ENCODE data around the gene CAPN1.
"Not testable (repeated sequence)": the region's sequence is repeated elsewhere in the genome, so short reads cannot be mapped to it uniquely, and the experiment has no call there.

The CAPN1 gene

DNA sequence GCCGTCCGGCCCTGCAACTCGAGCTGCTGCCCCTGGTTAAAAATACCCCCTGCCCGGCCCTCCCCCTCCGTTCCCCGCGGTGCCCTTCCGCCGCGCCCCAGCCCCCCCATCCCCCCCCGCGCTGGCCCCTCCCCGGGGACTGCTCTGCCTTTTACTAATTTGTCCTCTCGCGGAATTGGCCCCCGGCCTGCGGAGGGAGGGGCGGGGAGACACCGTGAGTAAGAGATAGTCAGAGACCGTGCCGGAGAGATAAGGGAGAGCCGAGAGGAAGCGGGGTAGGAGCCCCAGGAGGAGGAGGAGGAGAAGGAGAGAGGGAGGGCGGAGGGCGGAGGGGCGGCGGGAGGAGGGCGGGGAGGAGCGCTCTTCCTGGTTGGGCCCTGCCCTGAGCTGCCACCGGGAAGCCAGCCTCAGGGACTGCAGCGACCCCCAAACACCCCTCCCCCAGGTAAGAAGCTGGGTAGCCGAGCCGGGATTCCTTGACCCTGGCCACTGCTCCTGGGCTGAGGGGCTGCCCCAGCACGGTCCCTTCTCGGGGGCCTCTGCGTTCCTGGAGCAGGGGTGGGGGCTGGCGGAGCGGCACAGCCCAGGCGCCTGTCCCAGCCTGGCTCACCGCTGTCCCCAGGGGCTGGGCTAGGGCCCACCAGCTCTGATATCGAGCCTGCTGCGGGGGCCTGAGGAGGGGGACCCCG, at the start of gene CAPN1:
Gene CAPN1 (plus strand): TSS at position 360 of the 689 bp plus-strand sequence. CDS start 774 bp downstream, outside the sequence.
- peak; percentile 62 to 80 for DNase-seq (ENCODE audit: low read depth in 2 of 2)

DNA sequence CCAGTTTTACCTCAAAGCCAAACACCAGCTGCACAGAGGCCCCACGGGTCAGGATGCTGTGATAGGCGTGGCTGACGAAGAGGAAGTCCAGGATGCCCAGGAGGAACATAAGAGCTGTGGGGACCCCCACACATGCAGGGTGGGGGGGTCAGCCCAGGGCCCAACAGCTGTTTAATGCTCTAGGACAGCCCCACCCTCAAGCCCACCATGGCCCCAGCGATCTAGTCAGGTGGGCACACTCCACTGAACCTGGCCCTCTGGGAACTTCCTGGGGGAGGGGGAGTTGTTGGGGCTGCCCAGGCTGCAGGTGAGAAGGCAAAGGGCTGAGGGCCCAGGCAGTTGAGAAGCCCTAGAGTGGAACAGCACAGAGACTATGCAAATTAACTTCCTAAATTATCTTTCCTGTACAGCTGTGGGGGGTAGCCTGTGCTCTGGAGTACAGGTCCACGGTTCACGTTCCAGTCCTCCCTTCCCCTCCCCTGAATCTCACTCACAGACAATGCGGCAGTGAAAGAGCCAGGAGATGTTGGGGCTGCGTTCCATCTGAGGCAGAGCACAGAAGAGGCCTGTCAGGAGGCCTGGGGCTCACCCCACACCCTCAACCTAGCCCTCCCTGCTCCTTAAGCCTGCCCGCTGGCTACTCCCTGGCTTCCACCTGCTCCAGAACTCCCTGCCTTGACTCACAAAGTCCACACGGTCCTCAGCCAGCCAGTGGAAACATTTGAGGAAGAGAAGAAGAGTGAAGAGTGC, 49.3 kb upstream of the CAPN1 start:
- no peak for DNase-seq (ENCODE audit: low read depth in 2 of 2)

DNA sequence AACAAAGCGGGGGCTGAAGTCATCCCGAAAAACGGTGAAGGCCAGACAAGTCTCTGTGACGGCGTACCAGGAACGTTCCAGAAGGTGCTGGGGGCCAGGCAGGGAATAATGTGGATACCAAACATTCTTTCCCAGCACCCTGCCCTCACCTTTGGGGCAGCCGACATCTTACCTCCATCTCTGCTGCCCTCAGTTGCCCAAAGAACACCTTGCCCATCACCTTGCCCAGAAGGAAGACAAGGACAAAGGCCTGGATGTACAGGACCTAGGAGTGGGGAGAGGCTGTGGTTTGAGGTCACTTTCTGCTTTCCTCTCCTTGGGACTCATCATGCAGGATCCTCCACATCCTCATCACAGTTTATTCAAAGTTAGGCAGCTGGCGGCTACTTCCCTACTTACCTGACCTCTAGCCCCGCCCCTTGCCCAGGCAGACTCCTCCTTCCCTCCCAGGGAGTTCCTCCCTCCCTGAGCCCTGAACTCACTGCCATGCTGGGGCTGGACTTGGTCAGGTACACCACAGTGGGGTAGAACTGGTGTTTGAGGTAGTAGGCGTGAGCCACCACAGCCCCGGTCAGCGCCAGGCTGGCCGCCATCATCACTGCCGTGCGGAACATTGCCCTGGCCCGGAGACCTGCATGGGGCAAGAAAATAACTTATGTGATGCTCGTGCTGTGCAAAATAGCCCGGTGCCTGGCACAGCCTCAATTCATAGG, 48.6 kb upstream of the CAPN1 start:
- no peak for DNase-seq (ENCODE audit: low read depth in 2 of 2)

DNA sequence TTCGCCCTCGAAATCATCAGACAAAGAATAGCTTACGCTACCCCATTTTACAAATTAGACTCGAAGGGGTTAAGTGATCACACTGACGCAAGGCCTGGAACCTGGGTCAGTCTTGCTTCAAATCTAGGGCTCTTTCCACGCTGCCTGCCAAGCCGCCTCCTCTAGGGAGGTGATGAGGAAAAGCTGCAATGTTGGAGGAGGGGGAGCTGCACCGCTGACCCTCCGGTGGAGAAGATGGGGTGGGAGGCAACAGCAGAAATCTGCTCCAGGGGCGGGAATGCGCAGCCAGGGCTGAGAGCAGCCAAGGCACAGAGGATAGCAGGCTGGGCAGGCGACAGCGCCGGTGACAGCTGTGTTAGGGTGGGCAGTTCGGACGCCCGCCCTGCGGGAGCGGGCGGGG, 48.0 kb upstream of the CAPN1 start:
- DNase-seq (ENCODE audit: low read depth in 2 of 2) = no peak

DNA sequence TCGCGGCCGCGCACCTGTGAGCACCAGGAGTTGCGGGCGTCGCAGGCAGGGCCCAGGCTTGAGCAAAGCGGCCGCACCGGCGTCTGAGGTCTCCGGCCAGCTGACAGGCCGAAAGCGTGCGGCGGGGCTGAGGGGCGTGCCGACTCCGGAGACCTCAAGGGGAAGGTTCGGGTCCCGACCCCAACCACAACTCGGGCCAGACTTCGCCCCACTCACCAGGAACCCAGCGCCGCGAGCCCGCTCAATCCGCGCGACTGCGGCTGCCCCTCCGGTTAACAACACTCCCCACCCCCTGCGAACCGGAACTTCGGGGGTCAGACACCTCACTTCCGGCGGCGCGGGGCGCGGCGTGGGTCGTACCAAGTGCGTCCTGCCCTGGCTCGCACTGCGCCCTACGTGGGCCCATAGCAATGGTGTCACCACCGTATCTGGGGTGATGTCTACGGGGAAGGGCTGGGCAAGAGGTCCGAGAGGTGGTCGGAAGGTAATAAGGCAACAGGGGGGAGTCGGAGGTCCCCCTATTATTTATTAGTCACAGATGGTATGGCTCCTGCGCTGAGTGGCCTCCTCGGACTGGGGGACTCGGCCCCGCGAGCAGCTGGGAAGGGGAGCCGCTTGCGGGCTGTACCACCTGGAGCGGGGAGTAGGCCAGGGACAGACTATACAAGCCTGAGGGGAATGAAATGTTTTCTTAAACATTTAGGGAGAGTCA, 47.3 kb upstream of the CAPN1 start, which contains the start of gene SYVN1:
Gene SYVN1 (minus strand): TSS at position 280 of the 712 bp plus-strand sequence. CDS start 918 bp downstream, outside the sequence.
- DNase-seq (ENCODE audit: low read depth in 2 of 2) = peak; percentile 84 to 86

DNA sequence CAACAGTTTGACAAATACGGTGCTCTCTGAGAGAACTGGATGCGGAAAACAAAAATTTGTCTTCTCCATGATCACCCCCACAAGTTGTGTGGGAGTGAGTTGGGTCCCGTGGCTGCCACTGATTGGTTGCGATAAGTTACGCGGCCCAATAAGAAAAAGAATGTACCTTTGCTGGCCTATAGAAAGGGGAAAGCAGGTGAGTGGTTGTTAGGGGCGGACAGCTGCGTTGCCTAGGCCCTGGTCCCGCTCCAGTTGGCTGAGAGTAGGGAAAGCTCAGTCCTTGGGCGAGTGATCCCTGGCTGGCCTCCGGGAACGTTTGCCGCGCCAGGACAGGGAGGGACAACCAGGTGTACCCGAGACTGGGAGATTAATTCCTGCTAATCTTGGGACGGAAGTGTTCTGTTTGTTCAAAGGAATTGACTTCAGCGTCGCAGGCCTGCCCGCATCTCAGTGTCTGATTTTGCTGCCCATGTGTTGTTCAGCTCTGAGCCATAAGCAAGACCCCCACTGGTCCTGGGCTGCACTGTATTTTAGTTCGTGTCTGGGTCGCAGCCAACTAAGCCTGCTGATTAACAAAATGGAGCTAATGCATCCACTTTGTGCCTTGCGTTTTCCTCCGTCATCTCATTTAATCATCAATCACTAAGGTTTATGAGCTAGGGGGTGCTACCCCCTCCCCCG, 46.6 kb upstream of the CAPN1 start:
- DNase-seq (ENCODE audit: low read depth in 2 of 2) = peak; percentile 70 to 73

DNA sequence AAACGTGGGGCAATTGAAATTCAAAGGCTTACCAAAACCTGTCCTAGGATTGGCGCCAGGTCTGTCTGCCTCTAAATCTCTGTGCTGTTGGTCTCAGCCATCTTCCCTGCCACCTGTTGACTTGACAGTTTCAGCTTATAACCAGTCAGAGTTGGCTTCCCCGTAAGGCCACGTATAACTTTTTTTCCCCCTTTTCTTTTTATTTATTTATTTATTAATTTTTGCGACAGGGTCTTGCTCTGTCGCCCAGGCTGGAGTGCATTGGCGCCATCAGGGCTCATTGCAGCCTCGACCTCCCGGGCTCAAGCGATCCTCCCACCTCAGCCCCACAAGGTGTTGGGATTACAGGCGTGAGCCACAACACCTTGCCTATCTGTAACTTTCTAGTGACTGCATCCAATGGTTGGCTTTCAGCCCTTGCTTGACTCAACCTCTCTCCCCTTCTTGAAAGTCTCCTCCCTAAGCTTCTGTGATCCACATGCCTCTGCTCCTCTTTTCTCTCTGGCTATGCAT, 46.0 kb upstream of the CAPN1 start:
- no peak for DNase-seq (ENCODE audit: low read depth in 2 of 2)

DNA sequence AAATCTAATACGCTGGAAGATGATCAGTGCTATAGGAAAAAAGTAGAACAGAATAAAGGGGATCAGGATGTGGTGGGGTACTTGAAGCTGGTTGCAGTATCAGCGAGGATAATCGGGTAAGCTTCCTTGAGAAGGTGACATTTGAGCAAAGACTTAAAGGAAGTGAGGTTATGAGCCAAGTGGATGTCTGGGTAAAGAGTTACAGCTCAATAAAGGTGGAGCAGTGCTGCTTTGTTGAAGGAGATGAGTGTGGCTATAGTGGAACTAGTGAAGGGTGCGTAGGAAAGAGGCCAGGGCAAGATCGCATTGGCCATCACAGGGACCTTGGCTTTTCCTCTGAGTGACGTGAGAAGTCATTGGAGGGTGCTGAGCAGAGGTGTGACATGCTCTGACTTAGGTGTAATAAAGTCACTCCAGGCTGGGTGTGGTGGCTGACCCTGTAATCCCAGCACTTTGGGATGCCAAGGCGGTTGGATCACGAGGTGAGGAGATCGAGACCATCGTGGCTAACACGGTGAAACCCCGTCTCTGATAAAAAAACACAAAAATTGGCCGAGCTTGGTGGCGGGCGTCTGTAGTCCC, 45.1 kb upstream of the CAPN1 start:
- no peak for DNase-seq (ENCODE audit: low read depth in 2 of 2)

DNA sequence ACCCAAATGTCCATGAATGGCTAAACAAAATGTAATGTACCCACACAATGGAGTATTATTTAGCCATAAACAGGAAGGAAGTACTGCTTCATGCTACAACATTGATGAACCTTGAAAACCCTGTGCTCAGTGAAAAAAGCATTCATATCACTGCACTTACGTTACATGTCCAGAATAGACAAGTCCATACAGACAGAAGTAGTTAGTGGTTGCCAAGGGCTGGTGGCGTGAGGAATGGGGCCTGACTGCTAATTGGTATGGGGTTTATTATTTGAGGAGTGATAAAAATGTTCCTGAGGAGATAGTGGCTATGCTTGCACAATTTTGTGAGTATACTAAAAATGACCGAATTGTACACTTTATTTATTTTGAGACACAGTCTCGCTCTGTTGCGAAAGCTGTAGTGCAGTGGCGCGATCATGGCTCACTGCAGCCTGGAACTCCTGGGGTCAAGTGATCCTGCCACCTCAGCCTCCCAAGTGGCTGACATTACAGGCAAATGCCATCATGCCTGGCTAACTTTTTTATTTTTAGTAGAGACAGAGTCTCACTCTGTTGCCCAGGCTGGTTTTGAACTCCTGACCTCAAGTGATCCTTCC, 39.7 kb upstream of the CAPN1 start:
- DNase-seq (ENCODE audit: low read depth in 2 of 2) = no peak

DNA sequence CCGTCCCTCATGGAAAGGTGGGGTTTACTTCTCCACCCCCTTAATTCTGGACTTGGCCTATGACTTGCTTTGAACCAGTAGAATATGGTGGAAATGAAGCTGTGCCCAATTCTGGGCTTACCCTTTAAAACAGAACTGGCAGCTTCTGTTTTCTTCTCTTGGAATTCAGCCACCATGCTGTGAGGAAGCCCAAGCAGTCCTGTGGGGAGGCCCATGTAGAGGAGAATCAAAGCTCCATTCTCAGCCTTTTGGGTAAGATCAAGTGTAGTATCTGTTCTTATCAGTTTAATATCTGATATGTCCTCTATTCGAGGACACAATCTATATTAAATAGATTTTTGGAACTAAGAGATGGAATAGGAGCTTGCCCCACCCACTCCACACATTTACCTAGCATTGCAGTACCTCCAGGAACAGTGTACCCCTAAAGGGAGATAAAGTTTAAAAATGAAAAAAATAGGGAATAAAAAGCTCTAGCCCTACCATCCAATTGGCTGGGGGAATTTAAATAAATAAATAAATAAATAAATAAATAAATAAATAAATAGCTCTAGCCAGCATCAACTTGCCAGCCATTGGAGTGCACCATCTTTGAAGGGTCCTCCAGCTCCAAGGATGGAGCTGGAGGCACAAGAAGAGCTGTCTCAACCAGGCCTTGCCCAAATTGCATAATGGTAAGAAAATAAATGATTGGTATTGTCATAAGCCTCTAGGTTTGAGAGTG, 34.2 kb upstream of the CAPN1 start:
- DNase-seq (ENCODE audit: low read depth in 2 of 2) = no peak

DNA sequence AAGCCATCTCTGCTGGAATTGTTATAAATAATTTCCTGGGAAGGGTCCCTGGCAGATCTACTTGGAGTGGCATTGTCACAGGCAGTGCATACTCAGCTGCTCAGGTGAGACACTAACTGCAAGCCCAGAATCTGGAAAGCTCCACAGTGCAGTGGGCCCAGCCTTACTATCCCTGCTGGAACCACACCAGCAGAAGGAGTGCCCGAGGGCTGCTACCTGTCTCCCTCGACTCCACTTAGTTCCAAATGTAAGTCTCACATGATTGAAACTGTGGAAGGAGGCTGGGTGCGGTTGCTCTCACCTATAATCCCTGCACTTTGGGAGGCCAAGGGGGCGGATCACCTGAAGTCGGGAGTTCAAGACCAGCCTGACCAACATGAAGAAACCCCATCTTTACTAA, 33.1 kb upstream of the CAPN1 start:
- DNase-seq (ENCODE audit: low read depth in 2 of 2) = no peak

DNA sequence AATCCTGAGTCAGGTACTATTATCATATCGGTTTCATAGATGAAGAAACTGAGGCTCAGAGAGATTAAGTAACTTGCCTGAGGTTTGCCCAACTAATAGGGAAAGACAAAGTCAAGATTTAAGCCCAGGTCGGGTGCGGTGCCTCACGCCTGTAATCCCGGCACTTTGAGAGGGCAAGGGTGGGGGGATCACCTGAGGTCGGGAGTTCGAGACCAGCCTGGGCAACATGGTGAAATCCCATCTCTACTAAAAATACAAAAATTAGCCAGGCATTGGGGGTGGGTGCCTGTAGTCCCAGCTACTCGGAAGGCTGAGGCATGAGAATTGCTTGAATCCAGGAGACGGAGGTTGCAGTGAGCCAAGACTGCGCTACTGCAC, 31.6 kb upstream of the CAPN1 start:
- DNase-seq (ENCODE audit: low read depth in 2 of 2) = not testable (repeated sequence)

DNA sequence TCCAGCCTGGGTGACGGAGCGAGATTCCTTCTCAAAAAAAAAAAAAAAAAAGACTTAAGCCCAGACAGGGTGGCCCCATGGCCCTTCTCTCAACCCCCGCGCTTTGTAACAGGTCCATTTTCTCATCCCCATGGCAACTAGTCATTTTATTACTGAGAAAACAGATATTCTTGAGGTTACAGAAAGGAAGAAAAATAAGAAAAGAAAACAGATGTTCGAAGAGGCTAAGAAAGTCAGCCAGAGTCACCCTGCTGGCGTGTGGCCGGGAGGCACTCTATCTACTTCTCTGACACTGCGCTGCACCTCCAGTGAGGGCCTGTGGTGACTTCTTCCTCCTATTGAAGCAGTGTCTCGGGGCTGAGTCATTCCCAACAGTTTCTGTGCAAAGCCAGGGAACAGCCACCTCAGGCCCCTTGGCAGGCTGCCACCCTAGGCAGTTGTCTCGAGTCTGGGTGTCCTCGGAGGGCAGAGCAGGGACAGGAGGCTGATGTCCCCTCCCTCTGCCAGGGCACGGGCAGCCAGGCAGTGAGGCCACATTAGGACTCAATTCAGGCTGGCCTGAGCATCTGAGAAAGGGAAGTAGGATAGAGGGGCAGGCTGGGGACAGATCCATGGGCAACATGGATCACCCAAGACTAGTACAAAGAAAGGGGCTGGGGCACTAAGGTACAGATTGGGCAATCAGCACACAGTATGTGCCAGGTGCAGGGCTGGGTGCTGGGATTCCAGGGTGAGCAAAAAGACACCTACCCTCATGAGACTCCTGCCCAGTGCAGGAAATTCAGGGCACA, 31.0 kb upstream of the CAPN1 start:
- DNase-seq (ENCODE audit: low read depth in 2 of 2) = peak; percentile 17 to 41

DNA sequence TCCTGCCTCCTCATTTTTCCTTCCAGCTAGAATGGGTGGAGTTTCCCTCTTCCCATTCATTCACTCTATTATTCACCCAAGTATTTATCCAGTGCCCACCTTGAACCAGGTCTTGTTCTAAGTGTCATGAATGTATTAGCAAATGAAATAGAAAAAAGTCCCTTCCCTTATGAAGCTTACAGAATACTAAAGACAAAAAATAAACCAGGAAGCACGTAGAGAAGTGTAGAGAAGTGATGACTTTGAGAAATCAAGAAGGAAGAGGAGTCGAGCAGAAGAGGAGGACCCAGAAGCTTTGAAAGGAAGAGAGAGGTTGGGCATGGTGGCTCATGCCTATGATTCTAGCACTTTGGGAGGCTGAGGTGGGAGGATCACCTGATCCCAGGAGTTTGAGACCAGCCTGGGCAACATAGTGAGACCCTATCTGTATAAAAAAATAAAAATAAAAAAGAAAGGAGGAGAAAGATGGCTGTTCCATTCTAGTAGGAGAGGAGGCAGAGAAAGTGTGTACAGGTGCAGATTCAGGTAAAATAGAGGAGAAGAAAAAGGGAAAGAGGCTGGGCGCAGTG, 30.3 kb upstream of the CAPN1 start:
- DNase-seq (ENCODE audit: low read depth in 2 of 2) = no peak

DNA sequence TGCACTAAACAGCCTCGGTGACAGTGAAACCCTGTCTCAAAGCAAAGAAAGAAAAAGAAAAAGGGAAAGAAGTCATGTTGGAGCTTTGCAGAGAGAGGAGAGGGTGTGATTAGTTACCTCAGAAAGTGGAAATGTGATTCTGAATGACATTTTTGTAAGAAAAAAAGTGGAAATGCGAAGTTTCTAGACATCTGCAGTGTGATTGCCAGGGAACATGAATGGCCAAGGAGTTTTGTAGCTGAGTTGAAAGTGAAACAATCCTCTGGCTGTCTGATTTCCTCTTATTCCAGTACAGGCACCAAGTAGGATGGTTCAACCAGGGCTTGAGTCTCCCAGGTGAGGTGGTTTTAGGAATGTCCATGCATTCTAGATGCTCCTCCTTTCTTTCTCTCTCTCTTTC, 29.6 kb upstream of the CAPN1 start:
- no peak for DNase-seq (ENCODE audit: low read depth in 2 of 2)

DNA sequence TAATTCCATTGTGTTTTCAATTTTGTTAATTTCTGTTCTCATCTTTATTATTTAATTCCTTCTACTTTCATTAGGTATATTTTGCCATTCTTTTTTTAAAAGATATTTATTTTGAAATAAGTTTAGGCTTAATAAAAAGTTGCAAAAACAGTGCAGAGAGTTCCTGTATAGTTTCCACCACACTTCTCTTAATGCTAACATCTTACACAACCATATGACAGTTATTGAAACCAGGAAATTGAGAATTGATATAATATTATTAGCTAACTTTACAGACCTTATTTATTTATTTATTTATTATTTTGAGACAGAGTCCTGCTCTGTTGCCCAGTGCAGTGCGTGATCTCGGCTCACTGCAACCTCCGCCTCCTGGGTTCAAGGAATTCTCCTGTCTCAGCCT, 25.5 kb upstream of the CAPN1 start:
- DNase-seq (ENCODE audit: low read depth in 2 of 2) = no peak

DNA sequence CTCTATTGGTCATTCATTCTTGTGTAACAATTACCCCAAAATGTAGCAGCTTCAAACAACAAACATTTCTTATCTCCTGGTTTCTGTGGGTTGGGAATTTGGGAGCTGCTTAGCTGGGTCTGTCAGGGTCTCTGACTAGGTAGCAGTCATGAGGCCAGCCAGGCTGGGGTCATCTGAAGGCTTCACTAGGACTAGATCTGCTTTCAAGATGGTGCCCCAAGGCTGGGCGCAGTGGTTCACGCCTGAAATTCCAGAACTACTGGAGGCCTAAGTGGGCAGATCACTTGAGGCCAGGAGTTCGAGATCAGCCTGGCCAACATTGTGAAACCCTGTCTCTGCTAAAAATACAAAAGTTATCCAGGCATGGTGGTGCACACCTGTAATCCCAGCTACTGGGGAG, 24.8 kb upstream of the CAPN1 start:
- no peak for DNase-seq (ENCODE audit: low read depth in 2 of 2)

DNA sequence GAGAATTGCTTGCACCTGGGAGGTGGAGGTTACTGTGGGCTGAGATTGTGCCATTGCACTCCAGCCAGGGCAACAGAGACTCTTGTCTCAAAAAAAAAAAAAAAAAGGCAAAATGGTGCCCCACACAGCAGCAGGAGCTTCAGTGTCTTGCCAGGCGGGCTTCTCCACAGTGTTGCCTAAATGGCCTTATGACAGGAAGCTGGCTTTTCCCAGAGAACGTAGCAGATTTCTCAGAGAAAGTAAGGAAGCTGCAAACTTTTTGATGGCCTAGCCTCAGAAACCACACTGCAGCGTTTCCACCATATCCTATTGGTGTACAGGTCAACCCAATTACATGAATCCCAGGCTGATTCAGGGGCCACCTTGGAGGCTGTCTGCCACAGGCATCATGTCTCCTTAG, 24.4 kb upstream of the CAPN1 start:
- no peak for DNase-seq (ENCODE audit: low read depth in 2 of 2)

DNA sequence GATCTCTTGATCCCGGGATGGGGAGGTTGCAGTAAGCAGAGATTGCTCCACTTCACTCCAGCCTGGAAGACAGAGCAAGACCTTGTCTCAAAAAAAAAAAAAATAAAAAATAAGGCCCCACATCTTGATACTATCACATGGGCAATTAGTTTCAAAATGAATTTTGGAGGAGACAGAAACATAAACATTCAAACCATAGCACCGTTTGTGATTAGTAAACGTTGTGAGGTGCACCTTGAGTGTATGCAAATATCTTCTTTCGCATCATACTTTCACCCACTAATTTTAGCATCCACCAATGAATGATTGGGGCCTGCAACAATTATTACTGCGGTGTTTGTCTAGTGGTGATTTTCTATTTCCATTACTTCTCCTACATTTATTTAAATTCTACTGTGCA, 22.7 kb upstream of the CAPN1 start:
- no peak for DNase-seq (ENCODE audit: low read depth in 2 of 2)

All from stimulated activated CD8-positive, alpha-beta memory T cell treated with anti-CD3 and anti-CD28 coated beads, Interleukin-15, amount 100 ng/mL, for 48 hours (primary cell).